ENCODE data around the gene SPOP. TPM values are rescaled to one million over a fixed set of nuclear protein-coding genes. Genes with fewer than 3 reads are reported as not detected.

Gene SPOP
- total and polyA plus RNA-seq, 9 of the 15 experiments (the other 6 are each of a cell fraction or from before 2014, with no cell fraction given), result 34.2 to 65.9 (median 39.7) TPM

DNA sequence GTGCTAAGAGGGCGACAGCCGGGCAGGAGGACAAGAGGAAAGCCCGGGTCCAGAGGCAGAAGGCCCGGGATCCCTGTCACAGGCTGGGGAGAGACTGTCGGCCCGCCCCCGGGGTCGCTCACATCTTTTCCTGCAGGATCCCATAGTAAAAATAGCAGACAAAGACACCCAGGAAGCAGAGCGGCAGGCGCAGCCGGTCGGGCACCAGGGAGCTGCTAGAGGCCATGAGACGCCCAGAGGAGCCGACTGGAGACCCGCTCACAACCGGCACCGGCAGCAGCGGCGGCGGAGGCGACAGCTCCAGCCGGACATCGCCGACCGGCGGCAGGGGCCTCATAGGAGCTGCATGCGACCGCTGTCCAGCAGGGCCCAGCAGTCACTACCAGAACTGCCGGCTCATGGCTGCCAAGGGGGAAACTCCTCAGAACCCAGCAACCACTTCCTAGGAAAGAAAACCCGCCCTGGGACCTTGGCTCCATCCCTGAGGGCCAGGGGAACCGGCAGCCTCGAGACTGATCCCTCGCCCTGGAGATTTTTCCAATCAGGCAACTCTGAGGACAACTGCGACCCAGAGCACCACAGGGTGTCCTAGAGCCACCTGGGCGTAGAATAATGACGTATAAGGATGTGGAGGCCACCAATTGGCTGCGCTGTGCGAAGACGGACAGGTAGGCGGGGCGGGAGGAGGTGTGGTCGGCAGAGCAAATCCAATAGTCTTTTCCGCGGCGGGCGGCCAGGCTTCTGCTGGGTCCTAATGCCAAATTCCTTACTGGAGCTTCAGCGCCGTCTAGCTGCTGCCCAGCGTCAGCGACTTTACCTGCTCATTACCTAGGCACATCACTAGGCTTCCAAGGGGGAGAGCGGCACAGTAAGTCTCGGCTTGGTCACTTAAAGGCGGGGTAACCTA, 30.0 kb upstream of the SPOP start, which contains the start of gene SLC35B1 (continued):
- peak; percentile 79 for TF ChIP-seq PRMT5 (CRISPR knock-in tag; IDR thresholded peaks at IDR 0.05)
- TF ChIP-seq, protein P1, sequence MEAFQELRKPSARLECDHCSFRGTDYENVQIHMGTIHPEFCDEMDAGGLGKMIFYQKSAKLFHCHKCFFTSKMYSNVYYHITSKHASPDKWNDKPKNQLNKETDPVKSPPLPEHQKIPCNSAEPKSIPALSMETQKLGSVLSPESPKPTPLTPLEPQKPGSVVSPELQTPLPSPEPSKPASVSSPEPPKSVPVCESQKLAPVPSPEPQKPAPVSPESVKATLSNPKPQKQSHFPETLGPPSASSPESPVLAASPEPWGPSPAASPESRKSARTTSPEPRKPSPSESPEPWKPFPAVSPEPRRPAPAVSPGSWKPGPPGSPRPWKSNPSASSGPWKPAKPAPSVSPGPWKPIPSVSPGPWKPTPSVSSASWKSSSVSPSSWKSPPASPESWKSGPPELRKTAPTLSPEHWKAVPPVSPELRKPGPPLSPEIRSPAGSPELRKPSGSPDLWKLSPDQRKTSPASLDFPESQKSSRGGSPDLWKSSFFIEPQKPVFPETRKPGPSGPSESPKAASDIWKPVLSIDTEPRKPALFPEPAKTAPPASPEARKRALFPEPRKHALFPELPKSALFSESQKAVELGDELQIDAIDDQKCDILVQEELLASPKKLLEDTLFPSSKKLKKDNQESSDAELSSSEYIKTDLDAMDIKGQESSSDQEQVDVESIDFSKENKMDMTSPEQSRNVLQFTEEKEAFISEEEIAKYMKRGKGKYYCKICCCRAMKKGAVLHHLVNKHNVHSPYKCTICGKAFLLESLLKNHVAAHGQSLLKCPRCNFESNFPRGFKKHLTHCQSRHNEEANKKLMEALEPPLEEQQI (IDR thresholded peaks at IDR 0.05), result peak; percentile 88
- TF ChIP-seq PTRF (tag; IDR thresholded peaks at IDR 0.05), result no peak
- no peak for TF ChIP-seq PRPF4 (IDR thresholded peaks at IDR 0.05; ENCODE audit: insufficient read depth, low read depth, low read length, poor library complexity, severe bottlenecking)
- peak; percentile 75 for TF ChIP-seq SUPT5H (IDR thresholded peaks at IDR 0.05)
- no peak for TF ChIP-seq SREBF1 (IDR thresholded peaks at IDR 0.05; ENCODE audit: borderline replicate concordance, low read depth, low read length)
- peak; percentile 57 to 82 for TF ChIP-seq RCOR1 (IDR thresholded peaks at IDR 0.05; ENCODE audit: borderline replicate concordance in 1 of 2, low read depth in 2 of 2, low read length in 2 of 2)
- no peak for TF ChIP-seq TSC22D4 (tag; IDR thresholded peaks at IDR 0.05)
- no peak for TF ChIP-seq CBX2 (IDR thresholded peaks at IDR 0.05; ENCODE audit: insufficient read depth, low read length, poor library complexity, severe bottlenecking)
- TF ChIP-seq MTA2 (IDR thresholded peaks at IDR 0.05; ENCODE audit: low read depth), result no peak
- TF ChIP-seq, protein P2, sequence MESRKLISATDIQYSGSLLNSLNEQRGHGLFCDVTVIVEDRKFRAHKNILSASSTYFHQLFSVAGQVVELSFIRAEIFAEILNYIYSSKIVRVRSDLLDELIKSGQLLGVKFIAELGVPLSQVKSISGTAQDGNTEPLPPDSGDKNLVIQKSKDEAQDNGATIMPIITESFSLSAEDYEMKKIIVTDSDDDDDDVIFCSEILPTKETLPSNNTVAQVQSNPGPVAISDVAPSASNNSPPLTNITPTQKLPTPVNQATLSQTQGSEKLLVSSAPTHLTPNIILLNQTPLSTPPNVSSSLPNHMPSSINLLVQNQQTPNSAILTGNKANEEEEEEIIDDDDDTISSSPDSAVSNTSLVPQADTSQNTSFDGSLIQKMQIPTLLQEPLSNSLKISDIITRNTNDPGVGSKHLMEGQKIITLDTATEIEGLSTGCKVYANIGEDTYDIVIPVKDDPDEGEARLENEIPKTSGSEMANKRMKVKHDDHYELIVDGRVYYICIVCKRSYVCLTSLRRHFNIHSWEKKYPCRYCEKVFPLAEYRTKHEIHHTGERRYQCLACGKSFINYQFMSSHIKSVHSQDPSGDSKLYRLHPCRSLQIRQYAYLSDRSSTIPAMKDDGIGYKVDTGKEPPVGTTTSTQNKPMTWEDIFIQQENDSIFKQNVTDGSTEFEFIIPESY (CRISPR knock-in tag; IDR thresholded peaks at IDR 0.05), result 0 out of 2 replicates have a peak, but pooled peaks have one; percentile 45
- TF ChIP-seq, protein P3, sequence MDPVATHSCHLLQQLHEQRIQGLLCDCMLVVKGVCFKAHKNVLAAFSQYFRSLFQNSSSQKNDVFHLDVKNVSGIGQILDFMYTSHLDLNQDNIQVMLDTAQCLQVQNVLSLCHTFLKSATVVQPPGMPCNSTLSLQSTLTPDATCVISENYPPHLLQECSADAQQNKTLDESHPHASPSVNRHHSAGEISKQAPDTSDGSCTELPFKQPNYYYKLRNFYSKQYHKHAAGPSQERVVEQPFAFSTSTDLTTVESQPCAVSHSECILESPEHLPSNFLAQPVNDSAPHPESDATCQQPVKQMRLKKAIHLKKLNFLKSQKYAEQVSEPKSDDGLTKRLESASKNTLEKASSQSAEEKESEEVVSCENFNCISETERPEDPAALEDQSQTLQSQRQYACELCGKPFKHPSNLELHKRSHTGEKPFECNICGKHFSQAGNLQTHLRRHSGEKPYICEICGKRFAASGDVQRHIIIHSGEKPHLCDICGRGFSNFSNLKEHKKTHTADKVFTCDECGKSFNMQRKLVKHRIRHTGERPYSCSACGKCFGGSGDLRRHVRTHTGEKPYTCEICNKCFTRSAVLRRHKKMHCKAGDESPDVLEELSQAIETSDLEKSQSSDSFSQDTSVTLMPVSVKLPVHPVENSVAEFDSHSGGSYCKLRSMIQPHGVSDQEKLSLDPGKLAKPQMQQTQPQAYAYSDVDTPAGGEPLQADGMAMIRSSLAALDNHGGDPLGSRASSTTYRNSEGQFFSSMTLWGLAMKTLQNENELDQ (CRISPR knock-in tag; IDR thresholded peaks at IDR 0.05; ENCODE audit: borderline replicate concordance), result no peak
- TF ChIP-seq EZH2 (IDR thresholded peaks at IDR 0.05; ENCODE audit: borderline replicate concordance, low read depth, low read length), result no peak
- peak; percentile 88 for TF ChIP-seq SIRT6 (IDR thresholded peaks at IDR 0.05; ENCODE audit: low read depth, low read length)
- no peak for TF ChIP-seq PPARD (CRISPR knock-in tag; IDR thresholded peaks at IDR 0.05)
- no peak for TF ChIP-seq HNRNPL (IDR thresholded peaks at IDR 0.05; ENCODE audit: low read depth, low read length)
- TF ChIP-seq HOXB6 (CRISPR knock-in tag; IDR thresholded peaks at IDR 0.05; ENCODE audit: borderline replicate concordance), result no peak
- TF ChIP-seq, protein P4, sequence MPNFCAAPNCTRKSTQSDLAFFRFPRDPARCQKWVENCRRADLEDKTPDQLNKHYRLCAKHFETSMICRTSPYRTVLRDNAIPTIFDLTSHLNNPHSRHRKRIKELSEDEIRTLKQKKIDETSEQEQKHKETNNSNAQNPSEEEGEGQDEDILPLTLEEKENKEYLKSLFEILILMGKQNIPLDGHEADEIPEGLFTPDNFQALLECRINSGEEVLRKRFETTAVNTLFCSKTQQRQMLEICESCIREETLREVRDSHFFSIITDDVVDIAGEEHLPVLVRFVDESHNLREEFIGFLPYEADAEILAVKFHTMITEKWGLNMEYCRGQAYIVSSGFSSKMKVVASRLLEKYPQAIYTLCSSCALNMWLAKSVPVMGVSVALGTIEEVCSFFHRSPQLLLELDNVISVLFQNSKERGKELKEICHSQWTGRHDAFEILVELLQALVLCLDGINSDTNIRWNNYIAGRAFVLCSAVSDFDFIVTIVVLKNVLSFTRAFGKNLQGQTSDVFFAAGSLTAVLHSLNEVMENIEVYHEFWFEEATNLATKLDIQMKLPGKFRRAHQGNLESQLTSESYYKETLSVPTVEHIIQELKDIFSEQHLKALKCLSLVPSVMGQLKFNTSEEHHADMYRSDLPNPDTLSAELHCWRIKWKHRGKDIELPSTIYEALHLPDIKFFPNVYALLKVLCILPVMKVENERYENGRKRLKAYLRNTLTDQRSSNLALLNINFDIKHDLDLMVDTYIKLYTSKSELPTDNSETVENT (CRISPR knock-in tag; IDR thresholded peaks at IDR 0.05), result no peak
